ENCODE data around the gene SRC. TPM values are rescaled to one million over a fixed set of nuclear protein-coding genes. Genes with fewer than 3 reads are reported as not detected.

SRC gene
- total RNA-seq, 1 donor from 2014 or later, result 72.7 TPM

DNA sequence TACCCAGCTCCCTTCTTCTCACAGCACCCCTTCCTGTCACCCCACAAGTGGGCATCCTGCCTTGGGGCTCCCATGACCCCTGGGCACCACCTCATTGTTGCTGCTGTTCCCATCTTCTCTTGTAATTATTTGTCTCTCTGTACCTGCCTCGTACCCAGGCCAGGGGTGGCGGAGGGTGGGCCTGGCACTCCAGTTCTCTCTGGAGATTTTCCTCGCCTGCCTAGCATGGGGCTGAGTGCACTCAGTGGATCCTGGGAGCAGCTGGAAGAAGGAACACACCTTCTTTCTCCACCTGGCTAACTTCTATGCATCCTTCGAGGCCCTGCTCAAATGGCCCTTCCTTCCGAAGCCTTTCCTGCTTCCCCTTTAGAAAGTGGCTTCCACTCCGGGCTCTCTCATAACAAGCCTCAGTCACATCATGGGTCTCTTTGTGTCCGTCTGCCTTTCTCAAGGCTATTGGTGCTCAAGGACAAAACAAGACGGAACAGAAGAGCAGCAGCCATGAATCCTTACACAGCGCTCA, 79.2 kb downstream of the SRC start:
- no peaks in the 10 kb centered on the region for H3K9me3 Mint-ChIP-seq
- peaks cover 29% of the 10 kb centered on the region for H3K27me3 Mint-ChIP-seq
- no peak overlapping the region for H3K27ac Mint-ChIP-seq
- ATAC-seq (ENCODE audit: low read depth), result no peak
- ChIA-PET POLR2A (no interaction called here), CTCF (no interaction called here)
- H3K4me1 Mint-ChIP-seq, result no peaks in the 10 kb centered on the region
- TF ChIP-seq, protein P1, sequence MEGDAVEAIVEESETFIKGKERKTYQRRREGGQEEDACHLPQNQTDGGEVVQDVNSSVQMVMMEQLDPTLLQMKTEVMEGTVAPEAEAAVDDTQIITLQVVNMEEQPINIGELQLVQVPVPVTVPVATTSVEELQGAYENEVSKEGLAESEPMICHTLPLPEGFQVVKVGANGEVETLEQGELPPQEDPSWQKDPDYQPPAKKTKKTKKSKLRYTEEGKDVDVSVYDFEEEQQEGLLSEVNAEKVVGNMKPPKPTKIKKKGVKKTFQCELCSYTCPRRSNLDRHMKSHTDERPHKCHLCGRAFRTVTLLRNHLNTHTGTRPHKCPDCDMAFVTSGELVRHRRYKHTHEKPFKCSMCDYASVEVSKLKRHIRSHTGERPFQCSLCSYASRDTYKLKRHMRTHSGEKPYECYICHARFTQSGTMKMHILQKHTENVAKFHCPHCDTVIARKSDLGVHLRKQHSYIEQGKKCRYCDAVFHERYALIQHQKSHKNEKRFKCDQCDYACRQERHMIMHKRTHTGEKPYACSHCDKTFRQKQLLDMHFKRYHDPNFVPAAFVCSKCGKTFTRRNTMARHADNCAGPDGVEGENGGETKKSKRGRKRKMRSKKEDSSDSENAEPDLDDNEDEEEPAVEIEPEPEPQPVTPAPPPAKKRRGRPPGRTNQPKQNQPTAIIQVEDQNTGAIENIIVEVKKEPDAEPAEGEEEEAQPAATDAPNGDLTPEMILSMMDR (IDR thresholded peaks at IDR 0.05), result no peak
- H3K36me3 Mint-ChIP-seq (ENCODE audit: low read depth), result no peaks in the 10 kb centered on the region
- no peak overlapping the region for H3K4me3 Mint-ChIP-seq
- no peak for DNase-seq
- intact Hi-C loops (cut with micrococcal nuclease), result no loop called here

DNA sequence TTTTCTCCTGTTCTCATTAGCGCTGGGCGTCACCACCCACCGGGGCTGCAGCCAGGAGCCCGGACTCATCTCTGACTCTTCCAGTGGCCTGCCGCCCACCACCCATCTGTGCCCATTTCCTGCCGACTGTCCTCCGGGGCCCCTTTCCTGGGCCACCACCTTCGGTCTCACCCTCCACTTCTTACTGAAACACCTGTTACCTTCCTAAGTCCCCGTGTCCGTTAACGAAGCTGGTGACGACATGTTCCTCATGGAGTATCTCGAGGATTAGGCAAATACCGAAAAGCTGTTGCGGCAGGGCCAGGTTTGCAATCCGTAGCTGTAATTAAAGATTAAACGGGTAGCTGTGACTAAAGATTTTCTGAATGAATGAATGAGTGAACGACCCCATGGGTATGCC, 80.2 kb downstream of the SRC start:
- H3K27me3 Mint-ChIP-seq, result peaks cover 25% of the 10 kb centered on the region
- intact Hi-C loops (cut with micrococcal nuclease), result no loop called here
- no peak overlapping the region for H3K4me3 Mint-ChIP-seq
- TF ChIP-seq, protein P1 (IDR thresholded peaks at IDR 0.05), result no peak
- H3K4me1 Mint-ChIP-seq, result no peaks in the 10 kb centered on the region
- no peaks in the 10 kb centered on the region for H3K9me3 Mint-ChIP-seq
- ChIA-PET CTCF (no interaction called here), POLR2A (no interaction called here)
- H3K36me3 Mint-ChIP-seq (ENCODE audit: low read depth), result no peaks in the 10 kb centered on the region
- no peak for ATAC-seq (ENCODE audit: low read depth)
- DNase-seq, result no peak
- H3K27ac Mint-ChIP-seq, result no peak overlapping the region

DNA sequence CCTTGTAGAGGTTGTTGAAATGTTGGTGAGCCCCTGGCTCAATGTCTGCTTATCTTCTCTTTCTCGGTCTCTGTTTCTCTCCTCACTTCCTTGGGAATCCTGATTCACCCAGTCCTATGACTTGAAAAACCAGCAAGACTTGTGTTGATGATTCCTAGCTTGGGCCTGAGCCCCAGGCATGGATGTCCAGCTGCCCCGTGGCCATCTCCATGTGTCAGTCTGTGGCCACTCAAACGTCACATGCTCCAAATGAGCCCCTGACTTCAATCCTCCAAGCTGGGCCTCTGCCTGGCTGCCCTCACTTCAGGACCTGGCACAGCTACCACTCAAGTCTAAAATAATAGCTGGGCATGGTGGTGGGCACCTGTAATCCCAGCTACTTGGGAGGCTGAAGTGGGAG, 81.0 kb downstream of the SRC start:
- no peak overlapping the region for H3K4me3 Mint-ChIP-seq
- H3K27ac Mint-ChIP-seq, result no peak overlapping the region
- no peak for ATAC-seq (ENCODE audit: low read depth)
- ChIA-PET CTCF (no interaction called here), POLR2A (no interaction called here)
- intact Hi-C loops (cut with micrococcal nuclease), result no loop called here
- H3K9me3 Mint-ChIP-seq, result no peaks in the 10 kb centered on the region
- peaks cover 21% of the 10 kb centered on the region for H3K27me3 Mint-ChIP-seq
- H3K36me3 Mint-ChIP-seq (ENCODE audit: low read depth), result no peaks in the 10 kb centered on the region
- no peaks in the 10 kb centered on the region for H3K4me1 Mint-ChIP-seq
- no peak for DNase-seq
- TF ChIP-seq, protein P1 (IDR thresholded peaks at IDR 0.05), result no peak

DNA sequence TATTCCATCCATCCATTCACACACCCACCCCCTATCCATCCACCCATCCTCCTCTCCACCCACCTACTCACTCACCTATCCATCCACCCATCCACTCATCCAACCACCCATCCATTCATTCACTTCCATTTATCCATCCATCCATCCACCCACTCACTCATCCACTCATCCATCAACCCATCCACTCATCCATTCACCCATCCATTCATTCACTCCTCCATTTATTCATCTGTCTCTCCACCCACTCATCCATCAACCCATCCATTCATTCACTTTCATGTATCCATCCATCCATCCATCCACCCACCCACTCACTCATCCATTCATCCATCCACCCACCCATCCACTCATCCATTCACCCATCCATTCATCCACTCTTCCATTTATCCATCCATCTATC, 84.1 kb downstream of the SRC start:
- ChIA-PET POLR2A (no interaction called here), CTCF (no interaction called here)
- no peak overlapping the region for H3K27ac Mint-ChIP-seq
- H3K4me1 Mint-ChIP-seq, result no peaks in the 10 kb centered on the region
- H3K27me3 Mint-ChIP-seq, result peaks cover 4% of the 10 kb centered on the region
- H3K9me3 Mint-ChIP-seq, result no peaks in the 10 kb centered on the region
- ATAC-seq (ENCODE audit: low read depth) (no peak), DNase-seq (no peak)
- no peaks in the 10 kb centered on the region for H3K36me3 Mint-ChIP-seq (ENCODE audit: low read depth)
- H3K4me3 Mint-ChIP-seq, result no peak overlapping the region
- TF ChIP-seq, protein P1 (IDR thresholded peaks at IDR 0.05), result no peak
- intact Hi-C loops (cut with micrococcal nuclease), result no loop called here

DNA sequence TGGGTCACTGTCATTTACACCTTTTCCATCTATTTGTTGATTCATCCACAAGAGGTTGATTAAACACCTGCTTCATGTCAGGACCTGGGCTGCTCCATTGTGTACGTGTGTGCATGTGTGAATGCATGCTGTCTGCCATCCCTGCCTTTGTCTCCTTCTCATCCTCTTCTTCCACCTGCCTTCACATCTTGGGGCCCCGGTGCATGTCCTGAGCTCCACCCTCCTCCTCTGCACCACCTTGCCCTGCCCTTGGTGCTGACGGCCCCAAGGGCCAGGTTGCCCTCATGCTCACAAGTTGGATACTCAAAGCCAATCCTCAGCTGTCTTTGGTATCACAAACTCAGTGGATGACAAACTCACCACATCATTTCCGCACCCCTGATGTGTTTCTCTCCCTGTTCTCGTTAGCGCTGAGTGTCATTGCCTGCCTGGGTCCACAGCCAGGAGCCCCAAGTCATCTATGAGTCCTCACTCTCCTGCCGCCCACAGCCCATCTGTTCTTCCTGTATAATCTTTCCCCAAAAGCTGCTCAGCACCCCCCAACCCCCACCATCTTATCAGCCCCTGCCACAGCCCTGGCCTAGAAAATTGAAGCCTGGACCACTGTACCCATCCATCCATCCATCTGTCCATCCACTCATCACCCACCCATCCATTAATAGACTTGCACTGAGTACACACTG, 85.0 kb downstream of the SRC start:
- ChIA-PET CTCF (no interaction called here), POLR2A (no interaction called here)
- ATAC-seq (ENCODE audit: low read depth) (no peak), DNase-seq (no peak)
- TF ChIP-seq, protein P1 (IDR thresholded peaks at IDR 0.05), result no peak
- H3K27ac Mint-ChIP-seq, result no peak overlapping the region
- no peaks in the 10 kb centered on the region for H3K9me3 Mint-ChIP-seq
- no peaks in the 10 kb centered on the region for H3K27me3 Mint-ChIP-seq
- no peaks in the 10 kb centered on the region for H3K36me3 Mint-ChIP-seq (ENCODE audit: low read depth)
- intact Hi-C loops (cut with micrococcal nuclease), result no loop called here
- H3K4me3 Mint-ChIP-seq, result no peak overlapping the region
- H3K4me1 Mint-ChIP-seq, result no peaks in the 10 kb centered on the region
